ENCODE measurements around the gene ST6GALNAC4. TPM values are rescaled to one million over a fixed set of nuclear protein-coding genes. Genes with fewer than 3 reads are reported as not detected.

Gene ST6GALNAC4, protein sequence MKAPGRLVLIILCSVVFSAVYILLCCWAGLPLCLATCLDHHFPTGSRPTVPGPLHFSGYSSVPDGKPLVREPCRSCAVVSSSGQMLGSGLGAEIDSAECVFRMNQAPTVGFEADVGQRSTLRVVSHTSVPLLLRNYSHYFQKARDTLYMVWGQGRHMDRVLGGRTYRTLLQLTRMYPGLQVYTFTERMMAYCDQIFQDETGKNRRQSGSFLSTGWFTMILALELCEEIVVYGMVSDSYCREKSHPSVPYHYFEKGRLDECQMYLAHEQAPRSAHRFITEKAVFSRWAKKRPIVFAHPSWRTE
- total RNA-seq: 69.1 and 74.1 TPM in 2 replicates

DNA sequence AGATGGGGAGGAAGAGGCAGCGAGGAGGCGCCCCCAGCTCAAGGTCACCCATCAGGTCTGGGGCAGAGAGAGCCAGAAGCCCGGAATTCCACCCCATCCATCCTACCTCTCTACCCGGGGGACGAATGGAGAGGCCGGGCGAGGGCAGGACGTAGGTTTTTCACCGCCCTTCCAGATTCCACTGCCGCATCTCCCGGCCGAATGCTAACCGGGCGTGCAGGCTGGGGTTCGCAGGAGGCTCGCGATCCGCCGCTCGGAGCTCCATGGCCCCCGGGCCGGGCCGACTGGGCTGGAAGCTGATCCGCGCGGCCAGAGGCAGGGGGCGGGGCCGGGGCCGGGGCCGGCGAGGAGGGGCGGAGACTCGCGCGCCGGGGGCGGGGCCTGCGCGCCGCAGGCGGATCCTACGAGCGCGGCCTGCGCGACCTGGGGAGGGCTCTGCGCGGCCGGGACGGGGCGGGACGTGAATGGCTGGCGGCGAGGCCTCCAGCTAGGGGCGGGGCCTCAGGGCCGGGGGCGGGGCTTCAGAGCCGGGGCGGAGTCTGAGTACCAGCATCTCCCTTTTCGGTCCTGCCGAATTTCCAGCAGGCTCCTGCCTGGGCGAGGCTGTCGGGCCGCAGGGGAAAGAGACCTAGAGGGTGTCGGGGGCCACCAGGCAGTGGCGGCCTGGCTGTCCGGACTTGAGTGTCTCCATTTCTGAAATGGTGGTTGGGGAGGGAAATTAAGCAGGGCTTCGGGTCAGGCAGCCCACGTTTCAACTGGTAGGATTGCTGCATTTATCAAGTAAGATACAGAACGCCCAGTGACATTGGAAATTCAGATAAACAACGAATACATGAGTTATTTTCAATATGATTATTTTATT, at the start of gene ST6GALNAC4:
ST6GALNAC4 (minus strand) TSS at position 322 of the 862 bp plus-strand sequence. CDS start 622 bp downstream, outside the sequence.

DNA sequence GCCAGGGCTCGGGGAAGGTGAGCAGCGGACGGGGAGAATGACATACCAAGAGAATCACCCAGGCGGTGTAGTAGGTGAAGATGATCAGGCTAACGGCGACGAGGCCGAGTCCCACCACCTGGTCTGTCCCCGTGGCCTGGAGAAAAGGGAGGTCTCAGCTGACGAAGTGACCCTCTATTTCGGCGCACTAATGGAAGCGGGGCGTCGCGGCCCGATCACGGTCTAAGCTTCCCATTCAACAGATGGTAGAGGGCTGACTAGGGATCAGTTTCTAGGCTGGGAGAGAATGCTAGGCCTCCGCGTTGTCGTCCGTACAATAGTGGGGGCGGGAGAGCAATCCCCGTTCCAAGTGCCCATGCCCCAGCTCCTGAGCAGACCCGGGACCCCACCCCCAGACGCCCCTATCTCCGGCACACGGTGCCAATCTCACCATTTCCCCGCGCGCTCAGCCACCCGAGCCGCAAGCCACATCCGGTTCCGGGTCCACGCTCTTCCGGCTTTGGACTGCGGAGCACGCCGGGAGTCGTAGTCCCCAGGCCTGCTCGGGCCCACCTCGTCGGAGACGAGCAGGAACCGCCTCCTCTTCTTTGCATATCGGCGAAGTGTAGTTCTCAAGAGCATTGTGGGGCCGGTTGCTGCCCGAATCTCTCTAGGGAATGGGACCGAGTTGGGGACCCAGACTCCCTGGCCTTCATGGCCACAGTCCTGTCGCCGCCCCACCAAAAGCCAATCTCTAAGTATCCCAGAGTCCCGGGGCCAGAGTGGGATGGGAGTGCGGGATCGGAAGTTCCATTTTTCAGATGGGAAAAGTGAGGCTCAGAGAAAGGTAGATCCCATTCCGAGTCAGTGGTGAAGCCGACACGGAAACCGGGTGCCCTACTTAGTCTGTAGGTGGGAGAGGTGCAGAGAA, 20.8 kb upstream of the ST6GALNAC4 start, which contains the start of gene DPM2:
DPM2 (minus strand) TSS at position 467 of the 910 bp plus-strand sequence; CDS start at position 433, 34 bp downstream.

DNA sequence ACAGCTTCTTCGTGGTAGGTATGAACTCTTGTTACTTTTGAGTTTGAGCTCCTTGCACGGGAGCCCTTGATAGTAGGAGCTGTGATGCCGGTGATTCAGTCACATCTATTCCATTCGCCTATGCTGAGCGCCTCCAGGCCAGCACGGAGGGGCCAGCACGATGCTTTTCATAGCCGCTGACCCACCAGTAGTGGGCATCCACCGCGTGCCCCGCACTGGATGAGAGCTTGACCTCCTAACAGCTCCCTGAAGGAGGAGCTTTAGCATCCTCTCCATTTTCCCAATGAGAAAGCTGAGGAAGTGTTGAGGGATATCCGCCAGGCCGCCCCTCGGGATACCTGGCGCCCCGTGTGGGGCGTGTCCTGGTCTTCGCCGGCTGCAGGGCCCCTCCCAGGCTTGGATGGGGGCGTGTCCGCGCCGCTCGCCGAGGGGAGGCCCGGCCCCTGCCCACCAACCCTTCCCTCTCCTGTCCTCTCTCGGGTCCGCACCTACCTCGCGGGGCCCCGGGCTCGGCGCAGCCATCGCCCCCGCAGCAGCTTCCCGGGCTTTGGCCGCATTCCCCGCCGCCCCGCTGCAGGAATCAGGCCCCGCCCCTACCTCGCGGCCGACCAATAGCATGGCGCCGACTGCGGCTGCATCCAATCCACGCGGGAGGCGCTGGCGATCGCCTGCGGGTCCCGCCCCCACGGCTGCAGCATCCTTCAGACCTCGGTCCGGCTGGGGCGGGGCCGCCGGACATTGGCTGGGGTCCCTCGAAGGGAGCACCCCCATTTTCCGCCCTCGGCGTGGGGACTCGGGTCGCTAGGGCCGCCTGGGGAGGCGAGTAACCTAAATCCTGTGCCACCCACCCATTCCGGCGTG, 13.6 kb upstream of the ST6GALNAC4 start, which contains the start of gene PIP5KL1:
PIP5KL1 (minus strand) TSS at position 547 of the 861 bp plus-strand sequence; CDS start at position 522, 25 bp downstream.

DNA sequence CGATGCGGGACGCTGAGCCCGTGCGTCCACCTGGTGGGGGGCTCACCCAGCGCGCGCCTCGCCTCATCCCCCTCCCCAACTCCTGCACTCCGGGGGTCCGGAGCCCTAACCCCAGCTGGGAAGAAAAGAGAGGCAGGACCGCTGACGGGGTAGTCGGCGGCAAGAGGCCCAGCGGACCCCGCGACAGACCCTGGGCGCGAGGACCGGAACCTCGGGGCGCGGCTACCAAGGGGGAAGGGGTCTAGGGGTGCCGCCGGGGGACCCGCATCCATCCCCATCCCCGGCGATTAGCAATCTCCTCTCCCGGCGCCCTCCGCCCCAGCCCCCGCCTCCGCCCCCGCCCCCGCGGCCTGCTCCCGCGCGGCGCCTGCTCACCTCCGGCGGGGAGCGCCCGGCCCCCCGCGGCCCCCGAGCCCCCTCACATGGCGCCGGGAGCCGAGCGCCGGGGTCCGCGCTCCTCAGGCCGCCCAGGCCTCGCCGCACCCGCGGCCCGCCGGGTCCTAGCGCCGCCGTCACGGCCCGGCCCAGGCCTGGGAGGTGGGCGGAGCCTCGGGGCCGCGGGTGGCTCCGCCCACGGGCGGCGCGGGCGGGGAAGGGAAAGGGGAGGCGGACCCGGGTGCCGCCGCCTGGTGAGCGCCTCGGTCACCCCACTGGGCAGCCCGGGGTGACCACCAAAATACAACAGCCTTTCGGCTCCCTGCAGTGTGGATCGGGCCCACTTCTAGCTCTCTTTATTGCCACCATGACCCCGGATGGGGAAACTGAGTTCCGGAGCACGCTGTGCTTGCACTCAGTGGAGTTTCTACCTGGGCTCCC, 17.5 kb downstream of the ST6GALNAC4 start, which contains the start of gene ST6GALNAC6:
ST6GALNAC6 (minus strand) TSS at position 476 of the 816 bp plus-strand sequence. CDS start 1,622 bp downstream, outside the sequence.

DNA sequence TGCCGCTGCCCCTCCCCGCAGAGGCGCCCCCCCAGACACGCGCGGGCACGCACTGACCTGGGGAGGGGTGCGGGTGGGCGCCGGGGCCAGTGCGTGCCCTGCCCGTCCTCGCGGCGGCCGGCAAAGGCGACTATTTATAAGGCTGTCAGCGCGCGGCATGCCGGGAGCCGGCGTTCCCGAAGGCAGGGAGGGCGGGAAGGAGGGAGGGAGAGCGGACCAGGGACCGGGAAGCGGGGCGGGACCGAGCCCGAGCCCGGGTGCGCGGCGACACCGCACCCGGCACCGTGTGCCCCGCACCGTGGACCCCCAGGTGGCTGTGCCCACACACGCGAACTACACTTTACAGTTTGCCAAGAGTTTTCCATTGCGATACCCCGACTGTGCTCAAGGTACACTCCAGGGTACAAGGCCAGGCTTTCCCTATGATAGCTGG, 39.3 kb downstream of the ST6GALNAC4 start, which contains the start of gene AK1:
AK1 (minus strand) TSS at position 110 of the 433 bp plus-strand sequence. CDS start 3,058 bp downstream, outside the sequence.

Small RNAs within 50 kb of the gene (small RNA-seq; reads per million reads assigned to genes)
- 0.66 reads per million, percentile 41 among the genes with 10 or more reads in this experiment for gene MIR4672

Other genes with a start within 250 kb of the ST6GALNAC4 start
- gene CFAP157, start 210.1 kb downstream of the ST6GALNAC4 start, total RNA-seq: not detected in 2 replicates
- gene PTRH1, start 201.4 kb downstream of the ST6GALNAC4 start, total RNA-seq: 22.7 and 25.0 TPM in 2 replicates
- under 0.01 and 0.20 TPM in 2 replicates for gene TTC16, start 201.0 kb downstream of the ST6GALNAC4 start, total RNA-seq
- 5.1 and 6.2 TPM in 2 replicates for gene TOR2A, start 181.7 kb downstream of the ST6GALNAC4 start, total RNA-seq
- gene SH2D3C, start 138.4 kb downstream of the ST6GALNAC4 start, total RNA-seq: 0.37 TPM in 1 of 2 replicates, not detected in the other
- 42.8 and 43.0 TPM in 2 replicates for gene CDK9, start 131.0 kb downstream of the ST6GALNAC4 start, total RNA-seq
- 96.0 and 102 TPM in 2 replicates for gene FPGS, start 114.2 kb downstream of the ST6GALNAC4 start, total RNA-seq
- gene ENG, start 62.4 kb downstream of the ST6GALNAC4 start, total RNA-seq: 31.6 and 40.7 TPM in 2 replicates
- 35.4 and 38.9 TPM in 2 replicates for gene AK1, start 39.4 kb downstream of the ST6GALNAC4 start, total RNA-seq
- gene ST6GALNAC6, start 17.4 kb downstream of the ST6GALNAC4 start, total RNA-seq: 41.8 and 44.1 TPM in 2 replicates
- gene PIP5KL1, start 13.7 kb upstream of the ST6GALNAC4 start, total RNA-seq: 2.5 and 5.5 TPM in 2 replicates
- gene DPM2, start 20.8 kb upstream of the ST6GALNAC4 start, total RNA-seq: 18.7 and 18.8 TPM in 2 replicates
- gene EEIG1, start 63.9 kb upstream of the ST6GALNAC4 start, total RNA-seq: 10.8 and 13.6 TPM in 2 replicates
- gene NAIF1, start 150.3 kb upstream of the ST6GALNAC4 start, total RNA-seq: 7.3 and 8.2 TPM in 2 replicates
- gene SLC25A25, start 151.2 kb upstream of the ST6GALNAC4 start, total RNA-seq: 12.9 and 17.4 TPM in 2 replicates
- 57.1 and 61.7 TPM in 2 replicates for gene PTGES2, start 210.7 kb upstream of the ST6GALNAC4 start, total RNA-seq
- not detected in 2 replicates for gene LCN2, start 232.4 kb upstream of the ST6GALNAC4 start, total RNA-seq
- gene BBLN, start 243.2 kb upstream of the ST6GALNAC4 start, total RNA-seq: 19.9 and 26.1 TPM in 2 replicates

All from subcutaneous preadipocyte (primary cell).